ENCODE data around the gene DCTN2. TPM values are rescaled to one million over a fixed set of nuclear protein-coding genes. Genes with fewer than 3 reads are reported as not detected.

DCTN2 gene
- total RNA-seq, 2 experiments from 2014 or later: 68.4 to 97.2 TPM

DNA sequence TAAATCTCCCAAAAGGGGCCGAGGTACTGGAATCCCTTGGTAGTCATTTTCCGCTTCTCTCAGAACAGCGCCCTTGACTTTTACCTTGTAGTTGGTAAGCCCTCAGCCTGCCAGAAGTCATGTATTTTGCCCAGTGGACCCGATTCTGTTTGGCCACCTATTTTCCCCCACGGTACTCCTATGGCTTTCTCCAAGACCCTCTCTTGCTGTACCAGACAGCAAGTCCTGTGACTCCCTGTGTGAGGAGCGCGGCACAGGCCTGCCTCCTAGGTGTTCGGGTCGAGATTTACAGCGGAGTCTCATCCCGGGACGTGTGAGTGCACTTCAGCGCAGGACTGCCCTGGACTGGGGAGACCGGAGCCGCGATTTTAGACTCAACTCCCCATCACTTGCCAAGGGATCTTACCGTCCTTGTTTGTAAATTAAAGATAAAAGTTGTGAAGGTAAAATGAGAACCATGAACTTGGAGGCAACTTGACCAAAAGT is 25.4 kb downstream of the DCTN2 start:
- H3K27ac ChIP-seq (ENCODE audit: low read depth, low read length, poor library complexity, severe bottlenecking): peak overlapping the region; percentile 97
- ChIA-PET CTCF (ENCODE audit: unreplicated experiment) (no interaction called here), POLR2A (interaction anchor here (0.7 to 1.2 kb wide), 2 partner anchors 42 to 110 kb away, joined by 3 to 4 read pairs; partner anchors contain the start of gene ARHGAP9)
- no TSS peak for BruUV-seq (replicated peaks)
- peaks cover 60% of the 10 kb centered on the region for H3K36me3 ChIP-seq (ENCODE audit: insufficient read depth, low read length)
- DNase-seq (ENCODE audit: low spot score): no peak
- TF ChIP-seq EZH2phosphoT487 (IDR thresholded peaks at IDR 0.05; ENCODE audit: borderline replicate concordance, low read depth, low read length): no peak
- TF ChIP-seq, protein P1, sequence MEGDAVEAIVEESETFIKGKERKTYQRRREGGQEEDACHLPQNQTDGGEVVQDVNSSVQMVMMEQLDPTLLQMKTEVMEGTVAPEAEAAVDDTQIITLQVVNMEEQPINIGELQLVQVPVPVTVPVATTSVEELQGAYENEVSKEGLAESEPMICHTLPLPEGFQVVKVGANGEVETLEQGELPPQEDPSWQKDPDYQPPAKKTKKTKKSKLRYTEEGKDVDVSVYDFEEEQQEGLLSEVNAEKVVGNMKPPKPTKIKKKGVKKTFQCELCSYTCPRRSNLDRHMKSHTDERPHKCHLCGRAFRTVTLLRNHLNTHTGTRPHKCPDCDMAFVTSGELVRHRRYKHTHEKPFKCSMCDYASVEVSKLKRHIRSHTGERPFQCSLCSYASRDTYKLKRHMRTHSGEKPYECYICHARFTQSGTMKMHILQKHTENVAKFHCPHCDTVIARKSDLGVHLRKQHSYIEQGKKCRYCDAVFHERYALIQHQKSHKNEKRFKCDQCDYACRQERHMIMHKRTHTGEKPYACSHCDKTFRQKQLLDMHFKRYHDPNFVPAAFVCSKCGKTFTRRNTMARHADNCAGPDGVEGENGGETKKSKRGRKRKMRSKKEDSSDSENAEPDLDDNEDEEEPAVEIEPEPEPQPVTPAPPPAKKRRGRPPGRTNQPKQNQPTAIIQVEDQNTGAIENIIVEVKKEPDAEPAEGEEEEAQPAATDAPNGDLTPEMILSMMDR (conservative IDR thresholded peaks at IDR 0.05; ENCODE audit: low read length): peak; percentile 51; the same call in 1 of the 2 replicates
- H3K9me2 ChIP-seq (ENCODE audit: insufficient read depth, low read length): no peaks in the 10 kb centered on the region
- peak overlapping the region; percentile 54; the same call in 1 of the 2 replicates for H2AFZ ChIP-seq (ENCODE audit: low read length)
- intact Hi-C loops (cut with micrococcal nuclease; ENCODE audit: unreplicated experiment): loop anchor here (2.0 to 5.0 kb wide), 4 partner anchors 25 to 281 kb away; partner anchors contain the start of genes CDK4, DCTN2 and PIP4K2C
- no peaks in the 10 kb centered on the region for H3K9me3 ChIP-seq (ENCODE audit: low read length)
- peaks cover 44% of the 10 kb centered on the region for H3K79me2 ChIP-seq (ENCODE audit: insufficient read depth, low read depth, low read length)
- peaks cover 52% of the 10 kb centered on the region for H3K4me1 ChIP-seq (ENCODE audit: insufficient read depth, low read length, poor library complexity, severe bottlenecking)
- H3K4me3 ChIP-seq (ENCODE audit: low read depth, low read length, poor library complexity, severe bottlenecking): peak overlapping the region; percentile 83
- peaks cover 22% of the 10 kb centered on the region for H4K20me1 ChIP-seq (ENCODE audit: insufficient read depth, low read length)
- peak overlapping the region; percentile 94 for H3K4me2 ChIP-seq (ENCODE audit: low read length)

DNA sequence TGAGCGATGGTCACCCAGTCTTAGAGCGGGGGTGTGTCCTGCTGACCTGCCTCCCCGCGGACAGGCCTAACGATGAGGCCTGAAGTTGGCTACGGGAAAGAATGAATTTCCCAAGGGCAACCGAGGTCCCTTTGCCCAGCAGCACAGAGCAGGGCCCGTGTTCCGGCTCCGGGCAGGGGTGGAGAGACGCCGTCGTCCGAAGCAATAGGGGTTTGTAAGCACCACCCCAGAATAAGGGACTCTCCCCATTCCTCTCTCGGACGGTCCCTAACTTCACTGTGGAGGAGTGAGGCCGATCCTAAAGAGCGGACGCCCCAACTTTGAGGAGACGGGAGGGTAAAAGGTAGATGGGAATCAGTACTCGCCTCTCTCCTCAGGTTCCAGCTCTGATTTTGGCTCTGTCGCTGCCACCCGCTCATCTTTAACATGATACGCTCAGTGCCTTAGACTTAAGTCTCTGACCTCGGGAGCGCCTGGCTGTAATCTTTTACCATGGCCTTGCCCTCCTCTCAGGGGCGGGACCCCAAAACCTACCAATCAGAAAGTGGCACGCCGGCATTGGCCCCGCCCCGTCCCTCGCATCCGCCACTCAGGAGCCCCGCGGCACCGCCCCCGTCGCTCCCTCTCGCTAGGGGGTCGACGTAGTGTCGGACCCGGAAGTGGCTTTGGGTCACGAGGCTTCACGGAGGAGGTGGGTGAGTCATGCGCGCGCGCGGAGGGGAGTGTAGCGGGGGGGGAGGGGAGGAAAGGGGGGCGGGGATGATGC is 26.8 kb downstream of the DCTN2 start, which contains the start of gene DDIT3:
Gene DDIT3 (minus strand): TSS at position 462 of the 766 bp plus-strand sequence. CDS start 3,108 bp downstream, outside the sequence.
- Histone ChIP-seq H3K9me2 (ENCODE audit: insufficient read depth, low read length) (no peaks in the 10 kb centered on the region), H4K20me1 (ENCODE audit: insufficient read depth, low read length) (peaks cover 22% of the 10 kb centered on the region), H3K4me3 (ENCODE audit: low read depth, low read length, poor library complexity, severe bottlenecking) (peak within 1 kb of the TSS; percentile 84), H3K79me2 (ENCODE audit: insufficient read depth, low read depth, low read length) (peaks cover 44% of the 10 kb centered on the region), H3K36me3 (ENCODE audit: insufficient read depth, low read length) (peaks cover 60% of the 10 kb centered on the region), H2AFZ (ENCODE audit: low read length) (peak within 1 kb of the TSS; percentile 45; the same call in 1 of the 2 replicates), H3K9me3 (ENCODE audit: low read length) (no peaks in the 10 kb centered on the region), H3K4me1 (ENCODE audit: insufficient read depth, low read length, poor library complexity, severe bottlenecking) (peaks cover 49% of the 10 kb centered on the region), H3K27ac (ENCODE audit: low read depth, low read length, poor library complexity, severe bottlenecking) (peak within 1 kb of the TSS; percentile 97), H3K4me2 (ENCODE audit: low read length) (peak within 1 kb of the TSS; percentile 94)
- ChIA-PET POLR2A (interaction anchor here (0.9 to 1.2 kb wide), 4 partner anchors 27 to 43 kb away, joined by 3 to 5 read pairs (median 4); partner anchors contain the start of genes ARHGAP9 and DCTN2), CTCF (ENCODE audit: unreplicated experiment) (interaction anchor here (1.0 kb wide), 1 partner anchor 40 kb away, joined by 3 read pairs; no protein-coding TSS in a partner anchor)
- TF ChIP-seq, protein P1 (conservative IDR thresholded peaks at IDR 0.05; ENCODE audit: low read length): no peak
- no peak for TF ChIP-seq EZH2phosphoT487 (IDR thresholded peaks at IDR 0.05; ENCODE audit: borderline replicate concordance, low read depth, low read length)
- BruUV-seq (replicated peaks): TSS peak; percentile 84
- intact Hi-C loops (cut with micrococcal nuclease; ENCODE audit: unreplicated experiment): loop anchor here (1.0 to 5.0 kb wide), 4 partner anchors 33 to 279 kb away; partner anchors contain the start of genes CDK4 and GLI1
- peak; percentile 100 for DNase-seq (ENCODE audit: low spot score)
